Endothelial cell of umbilical vein (primary cell): Measurements from ENCODE around the gene AP1M1. TPM values are rescaled to one million over a fixed set of nuclear protein-coding genes. Genes with fewer than 3 reads are reported as not detected.

Experiments
- BruUV-seq: library from RNA; stranded (reverse); fragments of 400-500 nt; replicated peaks from 2 replicates; lab custom pipeline; 2021; lab: Mats Ljungman, UMichigan
- CTCF ChIA-PET: fragments of 300-600, 350-600 bp; sonication (Branson Sonifier 250); formaldehyde crosslinking; loops from one replicate; lab custom pipeline; 2021; ENCODE audit warnings: antibody characterized with exemption, inconsistent platforms; lab: Charles Lee
- POLR2A ChIA-PET: fragments of 300-600, 350-600 bp; sonication (Branson Sonifier 250); formaldehyde crosslinking; loops from one replicate; lab custom pipeline; 2021; ENCODE audit warnings: antibody characterized with exemption, inconsistent platforms; lab: Charles Lee
- DNase-seq: peaks from one replicate; pipeline ENCODE4 v3.0.0-alpha.2; 2011; ENCODE audit warnings: low read depth, low spot score
- FAIRE-seq: peaks from 2 replicates; lab custom pipeline; 2011; peaks lifted over from hg19 to GRCh38; lab: Jason Lieb, UNC
- H2AFZ ChIP-seq: 2 replicates; pipeline ENCODE4 v1.6.0; 2012; ENCODE audit warnings: low read depth, low read length, control low read depth, inconsistent platforms
- H3K27ac ChIP-seq: 2 replicates; pipeline ENCODE4 v1.5.1; 2011; ENCODE audit warnings: low read depth, mild to moderate bottlenecking, control low read depth, low read length, moderate library complexity; ENCODE audit not compliant: insufficient read depth
- H3K27me3 ChIP-seq, 2 experiments: 2 replicates each; pipeline versions ENCODE4 v1.6.0 to v1.6.1; 2011; ENCODE audit warnings: low read length in 2 of 2, mixed read lengths in 1 of 2; ENCODE audit not compliant: control insufficient read depth in 2 of 2, insufficient read depth in 2 of 2
- H3K36me3 ChIP-seq, 2 experiments: 2 replicates in 1 of 2; 3 replicates in 1 of 2; pipeline ENCODE4 v1.5.1; 2011; ENCODE audit warnings: low read length in 2 of 2, mild to moderate bottlenecking in 1 of 2, moderate library complexity in 1 of 2; ENCODE audit not compliant: control insufficient read depth in 2 of 2, insufficient read depth in 2 of 2; ENCODE audit errors: extremely low read depth in 1 of 2
- H3K4me1 ChIP-seq: 3 replicates; pipeline ENCODE4 v1.5.1; 2011; ENCODE audit warnings: mild to moderate bottlenecking, low read length; ENCODE audit not compliant: control insufficient read depth, insufficient read depth; ENCODE audit errors: extremely low read depth
- H3K4me2 ChIP-seq: 2 replicates; pipeline ENCODE4 v1.6.1; 2011; ENCODE audit warnings: low read length, control low read depth, mixed read lengths; ENCODE audit not compliant: insufficient read depth
- H3K4me3 ChIP-seq, 3 experiments: fragments of 200-600 bp in 1 of 3; sonication (generic), shearing (Covaris generic) in 1 of 3; replicated peaks in 1 of 3; 2 replicates each; pipeline ENCODE4 v1.5.1; 2011 to 2016; ENCODE audit warnings: control low read depth in 3 of 3, low read length in 3 of 3, mild to moderate bottlenecking in 2 of 3, inconsistent platforms in 1 of 3, low read depth in 1 of 3, moderate library complexity in 1 of 3; ENCODE audit not compliant: insufficient read depth in 1 of 3
- H3K79me2 ChIP-seq: 2 replicates; pipeline ENCODE4 v1.6.0; 2012; ENCODE audit warnings: low read length, inconsistent platforms; ENCODE audit not compliant: control insufficient read depth, insufficient read depth
- H3K9ac ChIP-seq: replicated peaks from 2 replicates; pipeline ENCODE3; 2011; ENCODE audit warnings: low read length, control low read depth; ENCODE audit not compliant: insufficient read depth; ENCODE audit errors: extremely low read depth
- H3K9me1 ChIP-seq: replicated peaks from 3 replicates; pipeline ENCODE4 v1.6.0; 2011; ENCODE audit warnings: mild to moderate bottlenecking, low read length; ENCODE audit not compliant: control insufficient read depth, insufficient read depth; ENCODE audit errors: extremely low read depth
- H3K9me3 ChIP-seq: replicated peaks from 2 replicates; pipeline ENCODE4 v1.5.1; 2012; ENCODE audit warnings: low read length, inconsistent platforms; ENCODE audit not compliant: control insufficient read depth, insufficient read depth
- H4K20me1 ChIP-seq: replicated peaks from 2 replicates; pipeline ENCODE3; 2011; ENCODE audit warnings: mild to moderate bottlenecking, low read length; ENCODE audit not compliant: control insufficient read depth, insufficient read depth; ENCODE audit errors: extremely low read depth
- EZH2 ChIP-seq: IDR thresholded peaks from 2 replicates; pipeline ENCODE4 v1.6.1; 2012; ENCODE audit warnings: borderline replicate concordance, low read depth, mild to moderate bottlenecking, moderate library complexity, low read length, inconsistent platforms; ENCODE audit not compliant: severe bottlenecking
- FOS ChIP-seq: IDR thresholded peaks from 2 replicates; pipeline ENCODE4 v1.6.1; 2011; ENCODE audit warnings: mild to moderate bottlenecking, low read length, moderate library complexity, borderline replicate concordance; ENCODE audit not compliant: insufficient read depth
- GATA2 ChIP-seq: IDR thresholded peaks from 2 replicates; pipeline ENCODE4 v1.7.0; 2011; ENCODE audit warnings: low read depth, mild to moderate bottlenecking, moderate library complexity, mixed read lengths, low read length; ENCODE audit not compliant: insufficient read length, insufficient read depth
- JUN ChIP-seq: IDR thresholded peaks from 2 replicates; pipeline ENCODE4 v1.6.1; 2011; ENCODE audit warnings: borderline replicate concordance, low read depth; ENCODE audit not compliant: insufficient read length, insufficient read depth
- MYC ChIP-seq: IDR thresholded peaks from one replicate; pipeline ENCODE4 v1.6.1; 2011; ENCODE audit warnings: mild to moderate bottlenecking, low read depth, low read length
- POLR2A ChIP-seq: IDR thresholded peaks from 2 replicates; pipeline ENCODE4 v1.6.1; 2012; ENCODE audit warnings: low read depth, mild to moderate bottlenecking, control low read depth, low read length
- POLR2AphosphoS5 ChIP-seq: IDR thresholded peaks from 2 replicates; pipeline ENCODE4 v1.6.1; 2012; ENCODE audit warnings: low read depth, mild to moderate bottlenecking, control low read depth, low read length, moderate library complexity; ENCODE audit not compliant: insufficient read depth
- dilution Hi-C: fragments of 300-500 bp; cut with MboI; formaldehyde crosslinking; loops from one replicate; pipeline ENCODE4 v1.15.0; 2019; ENCODE audit warnings: low sequenced_read_pairs; ENCODE audit not compliant: extremely low pct_ligation_motif_present
- intact Hi-C: fragments of 100-400 bp; cut with micrococcal nuclease; formaldehyde crosslinking; loops from one replicate; pipeline ENCODE4 v1.10.0; 2022
- polyA plus RNA-seq, 4 experiments: library from polyadenylated mRNA; depleted of rRNA in 3 of 4; stranded (reverse) in 3 of 4; unstranded in 1 of 4; fragments of >200 nt; gene quantifications; 2 replicates each; pipeline versions ENCODE4 v1.2.1 to v1.2.3, GENCODE V29; 2011 to 2012; ENCODE audit warnings: missing spikeins in 1 of 4
- total RNA-seq: library from RNA; stranded (reverse); gene quantifications from 2 replicates; pipeline ENCODE4 v1.2.3, GENCODE V29; 2021
- TF ChIP-seq, protein P1 (sequence below), 2 donors: IDR thresholded peaks; 1 replicate in 1 of 2; 2 replicates in 1 of 2; pipeline ENCODE4 v1.5.1; 2011; ENCODE audit warnings: low read length in 2 of 2, mild to moderate bottlenecking in 2 of 2, moderate library complexity in 2 of 2, control low read depth in 1 of 2, inconsistent platforms in 1 of 2, low read depth in 1 of 2; ENCODE audit not compliant: insufficient read depth in 1 of 2; ENCODE audit errors: extremely low read depth in 1 of 2
- TF ChIP-seq, protein P2 (sequence below): IDR thresholded peaks from 2 replicates; pipeline ENCODE4 v1.6.1; 2011; ENCODE audit not compliant: insufficient read depth, insufficient read length

The AP1M1 gene
- total and polyA plus RNA-seq, 2 donors (not counting 3 experiments of a cell fraction or from before 2014, with no cell fraction given): 99.3 to 129 TPM

DNA sequence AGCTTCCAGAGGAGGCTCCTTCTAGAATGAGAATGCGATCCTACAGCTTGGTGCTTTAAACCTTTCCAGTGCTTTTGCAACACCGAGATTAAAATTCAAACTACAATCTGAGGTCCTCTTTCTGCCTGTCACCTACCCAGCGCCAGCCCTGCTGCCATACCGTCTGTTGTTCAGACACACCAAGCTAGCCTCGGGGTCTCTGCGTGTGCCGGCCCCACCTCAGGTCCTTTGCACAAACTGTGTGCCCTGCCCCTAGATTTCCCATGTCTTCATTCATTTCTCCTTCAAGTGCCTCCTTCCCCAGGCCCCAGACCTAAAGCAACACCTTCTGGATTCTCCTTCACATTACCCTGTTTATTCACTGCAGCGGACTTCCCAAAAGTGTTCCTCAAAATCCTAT lies 43.2 kb upstream of the AP1M1 start:
- FAIRE-seq (no peak), DNase-seq (no peak)
- Histone ChIP-seq H3K27ac (no peak overlapping the region), H3K4me2 (no peak overlapping the region), H3K79me2 (no peaks in the 10 kb centered on the region), H3K36me3 (no peaks in the 10 kb centered on the region), H3K4me1 (no peaks in the 10 kb centered on the region), H3K9me3 (no peaks in the 10 kb centered on the region), H3K27me3 (no peaks in the 10 kb centered on the region), H2AFZ (no peak overlapping the region), H3K9me1 (no peaks in the 10 kb centered on the region), H3K4me3 (no peak overlapping the region), H3K9ac (no peak overlapping the region), H4K20me1 (no peaks in the 10 kb centered on the region)
- ChIA-PET POLR2A (no interaction called here), CTCF (no interaction called here)
- BruUV-seq: no TSS peak
- intact Hi-C loops (no loop called here), dilution Hi-C loops (no loop called here)
- TF ChIP-seq POLR2A (no peak), MYC (no peak), FOS (no peak), EZH2 (no peak), GATA2 (no peak), POLR2AphosphoS5 (no peak), JUN (no peak)
- TF ChIP-seq, protein P1, sequence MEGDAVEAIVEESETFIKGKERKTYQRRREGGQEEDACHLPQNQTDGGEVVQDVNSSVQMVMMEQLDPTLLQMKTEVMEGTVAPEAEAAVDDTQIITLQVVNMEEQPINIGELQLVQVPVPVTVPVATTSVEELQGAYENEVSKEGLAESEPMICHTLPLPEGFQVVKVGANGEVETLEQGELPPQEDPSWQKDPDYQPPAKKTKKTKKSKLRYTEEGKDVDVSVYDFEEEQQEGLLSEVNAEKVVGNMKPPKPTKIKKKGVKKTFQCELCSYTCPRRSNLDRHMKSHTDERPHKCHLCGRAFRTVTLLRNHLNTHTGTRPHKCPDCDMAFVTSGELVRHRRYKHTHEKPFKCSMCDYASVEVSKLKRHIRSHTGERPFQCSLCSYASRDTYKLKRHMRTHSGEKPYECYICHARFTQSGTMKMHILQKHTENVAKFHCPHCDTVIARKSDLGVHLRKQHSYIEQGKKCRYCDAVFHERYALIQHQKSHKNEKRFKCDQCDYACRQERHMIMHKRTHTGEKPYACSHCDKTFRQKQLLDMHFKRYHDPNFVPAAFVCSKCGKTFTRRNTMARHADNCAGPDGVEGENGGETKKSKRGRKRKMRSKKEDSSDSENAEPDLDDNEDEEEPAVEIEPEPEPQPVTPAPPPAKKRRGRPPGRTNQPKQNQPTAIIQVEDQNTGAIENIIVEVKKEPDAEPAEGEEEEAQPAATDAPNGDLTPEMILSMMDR (IDR thresholded peaks at IDR 0.05; ENCODE audit: extremely low read depth in 1 of 2, insufficient read depth in 1 of 2, low read depth in 1 of 2, low read length in 2 of 2): no peak
- TF ChIP-seq, protein P2, sequence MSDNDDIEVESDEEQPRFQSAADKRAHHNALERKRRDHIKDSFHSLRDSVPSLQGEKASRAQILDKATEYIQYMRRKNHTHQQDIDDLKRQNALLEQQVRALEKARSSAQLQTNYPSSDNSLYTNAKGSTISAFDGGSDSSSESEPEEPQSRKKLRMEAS: no peak
